ENCODE results near the gene BRD7.

DNA sequence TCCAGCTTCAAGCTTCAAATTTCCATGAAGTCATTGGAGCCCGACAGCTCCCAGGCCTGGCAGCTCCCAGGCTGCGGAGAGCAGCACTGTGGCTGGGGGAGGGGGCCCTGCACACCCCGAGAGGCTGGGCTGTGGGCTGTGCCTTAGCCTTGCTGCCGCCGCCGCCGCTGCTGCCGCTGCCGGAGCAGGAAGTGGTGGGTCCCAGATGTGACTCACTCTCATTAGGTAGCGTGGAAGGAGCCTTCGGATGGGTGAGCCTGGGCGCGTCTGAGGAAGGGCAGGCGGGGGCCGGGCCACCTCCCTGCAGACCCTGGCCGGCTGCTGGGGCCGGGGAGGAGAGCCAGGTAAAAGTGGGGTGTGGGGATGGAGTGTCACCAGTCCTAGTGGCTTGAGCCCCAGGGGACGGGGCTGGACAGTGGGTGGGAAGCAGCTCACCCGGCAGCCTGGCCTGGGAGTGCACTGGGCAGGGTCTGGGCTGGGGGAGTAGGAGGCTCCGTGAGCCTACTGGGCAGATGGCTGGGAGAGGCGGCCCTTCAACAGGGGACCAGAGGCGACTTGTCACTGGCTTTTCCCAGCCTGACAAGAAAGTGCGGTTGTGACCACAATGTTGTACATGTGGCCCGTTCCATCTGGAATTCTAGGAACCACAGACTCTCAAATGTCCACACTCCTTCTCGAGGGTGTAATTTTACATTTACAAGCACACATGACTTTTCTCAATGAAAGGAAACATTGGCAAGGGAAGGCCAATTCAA, 102.3 kb downstream of the BRD7 start, which contains the start of gene ADCY7:
- TF ChIP-seq, protein P1, sequence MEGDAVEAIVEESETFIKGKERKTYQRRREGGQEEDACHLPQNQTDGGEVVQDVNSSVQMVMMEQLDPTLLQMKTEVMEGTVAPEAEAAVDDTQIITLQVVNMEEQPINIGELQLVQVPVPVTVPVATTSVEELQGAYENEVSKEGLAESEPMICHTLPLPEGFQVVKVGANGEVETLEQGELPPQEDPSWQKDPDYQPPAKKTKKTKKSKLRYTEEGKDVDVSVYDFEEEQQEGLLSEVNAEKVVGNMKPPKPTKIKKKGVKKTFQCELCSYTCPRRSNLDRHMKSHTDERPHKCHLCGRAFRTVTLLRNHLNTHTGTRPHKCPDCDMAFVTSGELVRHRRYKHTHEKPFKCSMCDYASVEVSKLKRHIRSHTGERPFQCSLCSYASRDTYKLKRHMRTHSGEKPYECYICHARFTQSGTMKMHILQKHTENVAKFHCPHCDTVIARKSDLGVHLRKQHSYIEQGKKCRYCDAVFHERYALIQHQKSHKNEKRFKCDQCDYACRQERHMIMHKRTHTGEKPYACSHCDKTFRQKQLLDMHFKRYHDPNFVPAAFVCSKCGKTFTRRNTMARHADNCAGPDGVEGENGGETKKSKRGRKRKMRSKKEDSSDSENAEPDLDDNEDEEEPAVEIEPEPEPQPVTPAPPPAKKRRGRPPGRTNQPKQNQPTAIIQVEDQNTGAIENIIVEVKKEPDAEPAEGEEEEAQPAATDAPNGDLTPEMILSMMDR (IDR thresholded peaks at IDR 0.05): no peak
- TF ChIP-seq SP1 (CRISPR knock-in tag; conservative IDR thresholded peaks at IDR 0.05) (no peak), FOXJ3 (CRISPR knock-in tag; IDR thresholded peaks at IDR 0.05; ENCODE audit: borderline replicate concordance) (no peak), MXD4 (CRISPR knock-in tag; IDR thresholded peaks at IDR 0.05; ENCODE audit: borderline replicate concordance) (no peak), JUN (CRISPR knock-in tag; IDR thresholded peaks at IDR 0.05) (no peak), KAT7 (CRISPR knock-in tag; IDR thresholded peaks at IDR 0.05; ENCODE audit: borderline replicate concordance) (no peak), ATF1 (CRISPR knock-in tag; IDR thresholded peaks at IDR 0.05) (no peak), NFYB (CRISPR knock-in tag; conservative IDR thresholded peaks at IDR 0.05; ENCODE audit: low read depth) (no peak)
- TF ChIP-seq, protein P2, sequence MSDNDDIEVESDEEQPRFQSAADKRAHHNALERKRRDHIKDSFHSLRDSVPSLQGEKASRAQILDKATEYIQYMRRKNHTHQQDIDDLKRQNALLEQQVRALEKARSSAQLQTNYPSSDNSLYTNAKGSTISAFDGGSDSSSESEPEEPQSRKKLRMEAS (CRISPR knock-in tag; IDR thresholded peaks at IDR 0.05): no peak
- TF ChIP-seq, protein P3, sequence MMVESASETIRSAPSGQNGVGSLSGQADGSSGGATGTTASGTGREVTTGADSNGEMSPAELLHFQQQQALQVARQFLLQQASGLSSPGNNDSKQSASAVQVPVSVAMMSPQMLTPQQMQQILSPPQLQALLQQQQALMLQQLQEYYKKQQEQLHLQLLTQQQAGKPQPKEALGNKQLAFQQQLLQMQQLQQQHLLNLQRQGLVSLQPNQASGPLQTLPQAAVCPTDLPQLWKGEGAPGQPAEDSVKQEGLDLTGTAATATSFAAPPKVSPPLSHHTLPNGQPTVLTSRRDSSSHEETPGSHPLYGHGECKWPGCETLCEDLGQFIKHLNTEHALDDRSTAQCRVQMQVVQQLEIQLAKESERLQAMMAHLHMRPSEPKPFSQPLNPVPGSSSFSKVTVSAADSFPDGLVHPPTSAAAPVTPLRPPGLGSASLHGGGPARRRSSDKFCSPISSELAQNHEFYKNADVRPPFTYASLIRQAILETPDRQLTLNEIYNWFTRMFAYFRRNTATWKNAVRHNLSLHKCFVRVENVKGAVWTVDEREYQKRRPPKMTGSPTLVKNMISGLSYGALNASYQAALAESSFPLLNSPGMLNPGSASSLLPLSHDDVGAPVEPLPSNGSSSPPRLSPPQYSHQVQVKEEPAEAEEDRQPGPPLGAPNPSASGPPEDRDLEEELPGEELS (CRISPR knock-in tag; IDR thresholded peaks at IDR 0.05): no peak
- TF ChIP-seq, protein P4, sequence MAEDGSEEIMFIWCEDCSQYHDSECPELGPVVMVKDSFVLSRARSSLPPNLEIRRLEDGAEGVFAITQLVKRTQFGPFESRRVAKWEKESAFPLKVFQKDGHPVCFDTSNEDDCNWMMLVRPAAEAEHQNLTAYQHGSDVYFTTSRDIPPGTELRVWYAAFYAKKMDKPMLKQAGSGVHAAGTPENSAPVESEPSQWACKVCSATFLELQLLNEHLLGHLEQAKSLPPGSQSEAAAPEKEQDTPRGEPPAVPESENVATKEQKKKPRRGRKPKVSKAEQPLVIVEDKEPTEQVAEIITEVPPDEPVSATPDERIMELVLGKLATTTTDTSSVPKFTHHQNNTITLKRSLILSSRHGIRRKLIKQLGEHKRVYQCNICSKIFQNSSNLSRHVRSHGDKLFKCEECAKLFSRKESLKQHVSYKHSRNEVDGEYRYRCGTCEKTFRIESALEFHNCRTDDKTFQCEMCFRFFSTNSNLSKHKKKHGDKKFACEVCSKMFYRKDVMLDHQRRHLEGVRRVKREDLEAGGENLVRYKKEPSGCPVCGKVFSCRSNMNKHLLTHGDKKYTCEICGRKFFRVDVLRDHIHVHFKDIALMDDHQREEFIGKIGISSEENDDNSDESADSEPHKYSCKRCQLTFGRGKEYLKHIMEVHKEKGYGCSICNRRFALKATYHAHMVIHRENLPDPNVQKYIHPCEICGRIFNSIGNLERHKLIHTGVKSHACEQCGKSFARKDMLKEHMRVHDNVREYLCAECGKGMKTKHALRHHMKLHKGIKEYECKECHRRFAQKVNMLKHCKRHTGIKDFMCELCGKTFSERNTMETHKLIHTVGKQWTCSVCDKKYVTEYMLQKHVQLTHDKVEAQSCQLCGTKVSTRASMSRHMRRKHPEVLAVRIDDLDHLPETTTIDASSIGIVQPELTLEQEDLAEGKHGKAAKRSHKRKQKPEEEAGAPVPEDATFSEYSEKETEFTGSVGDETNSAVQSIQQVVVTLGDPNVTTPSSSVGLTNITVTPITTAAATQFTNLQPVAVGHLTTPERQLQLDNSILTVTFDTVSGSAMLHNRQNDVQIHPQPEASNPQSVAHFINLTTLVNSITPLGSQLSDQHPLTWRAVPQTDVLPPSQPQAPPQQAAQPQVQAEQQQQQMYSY (CRISPR knock-in tag; IDR thresholded peaks at IDR 0.05): no peak
- TF ChIP-seq, protein P5, sequence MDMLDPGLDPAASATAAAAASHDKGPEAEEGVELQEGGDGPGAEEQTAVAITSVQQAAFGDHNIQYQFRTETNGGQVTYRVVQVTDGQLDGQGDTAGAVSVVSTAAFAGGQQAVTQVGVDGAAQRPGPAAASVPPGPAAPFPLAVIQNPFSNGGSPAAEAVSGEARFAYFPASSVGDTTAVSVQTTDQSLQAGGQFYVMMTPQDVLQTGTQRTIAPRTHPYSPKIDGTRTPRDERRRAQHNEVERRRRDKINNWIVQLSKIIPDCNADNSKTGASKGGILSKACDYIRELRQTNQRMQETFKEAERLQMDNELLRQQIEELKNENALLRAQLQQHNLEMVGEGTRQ (CRISPR knock-in tag; IDR thresholded peaks at IDR 0.05): no peak
- TF ChIP-seq, protein P6, sequence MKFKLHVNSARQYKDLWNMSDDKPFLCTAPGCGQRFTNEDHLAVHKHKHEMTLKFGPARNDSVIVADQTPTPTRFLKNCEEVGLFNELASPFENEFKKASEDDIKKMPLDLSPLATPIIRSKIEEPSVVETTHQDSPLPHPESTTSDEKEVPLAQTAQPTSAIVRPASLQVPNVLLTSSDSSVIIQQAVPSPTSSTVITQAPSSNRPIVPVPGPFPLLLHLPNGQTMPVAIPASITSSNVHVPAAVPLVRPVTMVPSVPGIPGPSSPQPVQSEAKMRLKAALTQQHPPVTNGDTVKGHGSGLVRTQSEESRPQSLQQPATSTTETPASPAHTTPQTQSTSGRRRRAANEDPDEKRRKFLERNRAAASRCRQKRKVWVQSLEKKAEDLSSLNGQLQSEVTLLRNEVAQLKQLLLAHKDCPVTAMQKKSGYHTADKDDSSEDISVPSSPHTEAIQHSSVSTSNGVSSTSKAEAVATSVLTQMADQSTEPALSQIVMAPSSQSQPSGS (CRISPR knock-in tag; IDR thresholded peaks at IDR 0.05; ENCODE audit: borderline replicate concordance, low read depth): no peak
